Body of pancreas (tissue), 4 donors: ENCODE data around the gene NTN5. TPM values are rescaled to one million over a fixed set of nuclear protein-coding genes. Genes with fewer than 3 reads are reported as not detected.

ENCODE experiments used
- ATAC-seq: fragments of 150-250 bp; one replicate; pipeline ENCODE4 v1.9.1; 2016
- DNase-seq, 4 donors: peaks; one replicate each; pipeline ENCODE4 v3.0.0-alpha.2; 2019
- H3K27ac ChIP-seq, 4 donors: fragments of 200-600 bp; sonication (generic); 1 replicate in 3 of 4; 2 replicates in 1 of 4; pipeline versions ENCODE4 v1.5.1 to v1.6.1; 2016 to 2019; ENCODE audit warnings: mild to moderate bottlenecking in 1 of 4, mixed read lengths in 1 of 4, moderate library complexity in 1 of 4
- H3K27me3 ChIP-seq, 2 donors: fragments of 200-600 bp; sonication (generic); one replicate each; pipeline ENCODE4 v1.6.0; 2016; ENCODE audit warnings: mild to moderate bottlenecking in 1 of 2
- H3K36me3 ChIP-seq, 2 donors: fragments of 200-600 bp; sonication (generic); replicated peaks in 1 of 2; 2 replicates each; pipeline ENCODE4 v1.5.1; 2016; ENCODE audit warnings: low read depth in 2 of 2; ENCODE audit not compliant: insufficient read depth in 1 of 2
- H3K4me1 ChIP-seq: fragments of 200-600 bp; sonication (generic); one replicate; pipeline ENCODE4 v1.6.0; 2016
- H3K4me3 ChIP-seq, 2 donors: fragments of 200-600 bp; sonication (generic); 1 replicate in 1 of 2; 2 replicates in 1 of 2; pipeline ENCODE4 v1.5.1; 2016 to 2019
- H3K9me3 ChIP-seq, 3 donors: fragments of 200-600 bp; sonication (generic); 1 replicate in 2 of 3; 2 replicates in 1 of 3; pipeline ENCODE4 v1.5.1; 2016
- CTCF ChIP-seq, 7 experiments: fragments of 450-650 bp in 4 of 7; fragments of 200-600 bp in 3 of 7; sonication (generic) in 3 of 7; IDR thresholded peaks; one replicate each; pipeline ENCODE4 v1.5.1; 2016 to 2019; ENCODE audit warnings: antibody characterized with exemption in 7 of 7
- POLR2A ChIP-seq, 3 donors: fragments of 450-650 bp; IDR thresholded peaks; one replicate each; pipeline ENCODE4 v1.6.1; 2016; ENCODE audit warnings: antibody characterized with exemption in 3 of 3, mild to moderate bottlenecking in 2 of 3
- WGBS, 2 donors: methylation state at CpG; one replicate each; pipeline ENCODE4 v1.1.5; 2017; 5-methylcytosine and 5-hydroxymethylcytosine counted together
- intact Hi-C: fragments of 100-400 bp; cut with DNase I; formaldehyde crosslinking; loops from one replicate; pipeline ENCODE4 v1.15.1; 2023
- total RNA-seq, 2 donors: library from RNA; depleted of rRNA; stranded (reverse); fragments of >200 nt; gene quantifications; one replicate each; pipeline ENCODE4 v1.1.0, GENCODE V29; 2016

The NTN5 gene
- total RNA-seq, 2 donors from 2014 or later: not detected

GRCh38 chr19:48627865-48628314 is 44.9 kb downstream of the NTN5 start:
- H3K36me3 ChIP-seq: no peaks in the 10 kb centered on the region
- H3K4me1 ChIP-seq: peaks cover 31% of the 10 kb centered on the region
- no peaks in the 10 kb centered on the region for H3K27me3 ChIP-seq
- H3K4me3 ChIP-seq: no peak overlapping the region
- DNase-seq: no peak
- ATAC-seq: no peak
- H3K9me3 ChIP-seq: no peaks in the 10 kb centered on the region
- WGBS, 2 donors: 71 to 86% methylated on average over 5 to 13 of the region's 17 CpGs
- intact Hi-C loops: no loop called here
- TF ChIP-seq POLR2A (IDR thresholded peaks at IDR 0.05): no peak
- TF ChIP-seq CTCF (IDR thresholded peaks at IDR 0.05): no peak
- no peak overlapping the region for H3K27ac ChIP-seq

GRCh38 chr19:48627201-48627864 is 45.5 kb downstream of the NTN5 start:
- intact Hi-C loops: no loop called here
- no peak overlapping the region for H3K27ac ChIP-seq

GRCh38 chr19:48625891-48626327 is 46.9 kb downstream of the NTN5 start:
- Histone ChIP-seq H3K27me3 (no peaks in the 10 kb centered on the region), H3K9me3 (no peaks in the 10 kb centered on the region), H3K27ac (no peak overlapping the region), H3K4me3 (no peak overlapping the region), H3K4me1 (peaks cover 29% of the 10 kb centered on the region), H3K36me3 (no peaks in the 10 kb centered on the region)
- 91 to 92% methylated on average over 22 to 30 of the region's 30 CpGs for WGBS, 2 donors
- TF ChIP-seq CTCF (IDR thresholded peaks at IDR 0.05) (no peak), POLR2A (IDR thresholded peaks at IDR 0.05) (no peak)
- intact Hi-C loops: no loop called here
- DNase-seq (no peak), ATAC-seq (no peak)

More at GRCh38 chr19:48627201-48627864, 45.5 kb downstream of the NTN5 start:
- Histone ChIP-seq H3K27me3 (no peaks in the 10 kb centered on the region), H3K36me3 (no peaks in the 10 kb centered on the region), H3K4me3 (no peak overlapping the region), H3K9me3 (no peaks in the 10 kb centered on the region), H3K4me1 (peaks cover 29% of the 10 kb centered on the region)
- WGBS, 2 donors: 65% methylated on average over 6 of the region's 6 CpGs; no CpG with 5 or more reads in 1 of the 2 donors
- no peak for DNase-seq
- TF ChIP-seq CTCF (IDR thresholded peaks at IDR 0.05) (no peak), POLR2A (IDR thresholded peaks at IDR 0.05) (no peak)
- no peak for ATAC-seq

- H3K4me1 ChIP-seq: peaks cover 23% of the 10 kb centered on the region
- 54 to 60% methylated on average over 24 of the region's 24 CpGs for WGBS, 2 donors
These were observed 47.8 kb downstream of the NTN5 start for GRCh38 chr19:48624791-48625723.

More at GRCh38 chr19:48624791-48625723, 47.8 kb downstream of the NTN5 start:
- intact Hi-C loops: no loop called here
- Histone ChIP-seq H3K27me3 (no peaks in the 10 kb centered on the region), H3K27ac (peak overlapping the region; percentile 47 to 81 (median 78)), H3K9me3 (no peaks in the 10 kb centered on the region), H3K36me3 (no peaks in the 10 kb centered on the region), H3K4me3 (no peak overlapping the region)
- no peak for ATAC-seq
- no peak for DNase-seq
- TF ChIP-seq CTCF (IDR thresholded peaks at IDR 0.05) (no peak), POLR2A (IDR thresholded peaks at IDR 0.05) (no peak)
